Parathyroid adenoma (tissue), 2 donors: Measurements from ENCODE around the gene ASPDH.

Source experiments
- H2AFZ ChIP-seq: fragments of 300-600 bp; sonication (generic); one replicate; pipeline ENCODE4 v1.7.0; 2017; ENCODE audit warnings: antibody characterized with exemption, mild to moderate bottlenecking
- H3K27ac ChIP-seq: fragments of 300-600 bp; sonication (generic); one replicate; pipeline ENCODE4 v1.7.0; 2017
- H3K27me3 ChIP-seq: fragments of 300-600 bp; sonication (generic); one replicate; pipeline ENCODE4 v1.7.0; 2017; ENCODE audit warnings: low read length; ENCODE audit not compliant: control insufficient read depth, insufficient read depth
- H3K36me3 ChIP-seq: fragments of 300-600 bp; sonication (generic); one replicate; pipeline ENCODE4 v1.7.0; 2017; ENCODE audit warnings: low read length; ENCODE audit not compliant: control insufficient read depth, insufficient read depth
- H3K4me1 ChIP-seq: fragments of 300-600 bp; sonication (generic); one replicate; pipeline ENCODE4 v1.7.0; 2017; ENCODE audit warnings: control low read depth
- H3K4me2 ChIP-seq: fragments of 300-600 bp; sonication (generic); one replicate; pipeline ENCODE4 v1.7.0; 2017; ENCODE audit warnings: low read length
- H3K4me3 ChIP-seq: fragments of 300-600 bp; sonication (generic); one replicate; pipeline ENCODE4 v1.7.0; 2017; ENCODE audit warnings: low read depth, low read length
- H3K79me2 ChIP-seq: fragments of 300-600 bp; sonication (generic); one replicate; pipeline ENCODE4 v1.7.0; 2017; ENCODE audit warnings: control low read depth
- H3K9ac ChIP-seq: fragments of 300-600 bp; sonication (generic); one replicate; pipeline ENCODE4 v1.7.0; 2017; ENCODE audit warnings: mild to moderate bottlenecking
- H3K9me3 ChIP-seq: fragments of 300-600 bp; sonication (generic); one replicate; pipeline ENCODE4 v1.7.0; 2017; ENCODE audit warnings: low read length; ENCODE audit not compliant: control insufficient read depth
- TF ChIP-seq, protein P1 (sequence below): fragments of 300-600 bp; sonication (generic); IDR thresholded peaks from one replicate; pipeline ENCODE4 v1.7.0; 2017; ENCODE audit warnings: antibody characterized with exemption, mild to moderate bottlenecking
- donor health status: primary hyperparathyroidism.

ASPDH gene

DNA sequence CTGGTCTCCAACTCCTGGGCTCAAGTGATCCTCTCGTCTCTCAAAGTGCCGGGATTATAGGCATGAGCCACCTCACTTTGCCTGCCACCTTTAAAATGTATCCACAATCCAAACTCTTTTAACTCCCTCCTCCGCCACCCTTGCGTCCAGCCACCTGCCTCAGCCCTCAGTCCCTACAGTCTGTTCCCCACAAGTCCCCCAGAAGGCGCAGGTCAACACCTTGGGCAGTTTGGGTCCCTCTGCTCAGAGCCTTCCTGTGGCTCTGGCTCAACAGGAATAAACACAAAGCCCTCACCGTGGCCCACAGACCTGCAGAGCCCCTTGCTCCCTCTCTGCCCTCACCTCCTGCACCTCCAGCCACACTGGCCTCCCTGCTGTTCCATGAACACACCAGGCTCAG lies 44.9 kb downstream of the ASPDH start:
- Histone ChIP-seq H3K9ac (no peak overlapping the region), H3K4me1 (no peaks in the 10 kb centered on the region), H3K27me3 (no peaks in the 10 kb centered on the region), H3K4me2 (no peak overlapping the region), H3K9me3 (no peaks in the 10 kb centered on the region), H3K4me3 (no peak overlapping the region), H3K27ac (no peak overlapping the region), H3K79me2 (no peaks in the 10 kb centered on the region), H2AFZ (no peak overlapping the region), H3K36me3 (no peaks in the 10 kb centered on the region)
- TF ChIP-seq, protein P1, sequence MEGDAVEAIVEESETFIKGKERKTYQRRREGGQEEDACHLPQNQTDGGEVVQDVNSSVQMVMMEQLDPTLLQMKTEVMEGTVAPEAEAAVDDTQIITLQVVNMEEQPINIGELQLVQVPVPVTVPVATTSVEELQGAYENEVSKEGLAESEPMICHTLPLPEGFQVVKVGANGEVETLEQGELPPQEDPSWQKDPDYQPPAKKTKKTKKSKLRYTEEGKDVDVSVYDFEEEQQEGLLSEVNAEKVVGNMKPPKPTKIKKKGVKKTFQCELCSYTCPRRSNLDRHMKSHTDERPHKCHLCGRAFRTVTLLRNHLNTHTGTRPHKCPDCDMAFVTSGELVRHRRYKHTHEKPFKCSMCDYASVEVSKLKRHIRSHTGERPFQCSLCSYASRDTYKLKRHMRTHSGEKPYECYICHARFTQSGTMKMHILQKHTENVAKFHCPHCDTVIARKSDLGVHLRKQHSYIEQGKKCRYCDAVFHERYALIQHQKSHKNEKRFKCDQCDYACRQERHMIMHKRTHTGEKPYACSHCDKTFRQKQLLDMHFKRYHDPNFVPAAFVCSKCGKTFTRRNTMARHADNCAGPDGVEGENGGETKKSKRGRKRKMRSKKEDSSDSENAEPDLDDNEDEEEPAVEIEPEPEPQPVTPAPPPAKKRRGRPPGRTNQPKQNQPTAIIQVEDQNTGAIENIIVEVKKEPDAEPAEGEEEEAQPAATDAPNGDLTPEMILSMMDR = no peak

DNA sequence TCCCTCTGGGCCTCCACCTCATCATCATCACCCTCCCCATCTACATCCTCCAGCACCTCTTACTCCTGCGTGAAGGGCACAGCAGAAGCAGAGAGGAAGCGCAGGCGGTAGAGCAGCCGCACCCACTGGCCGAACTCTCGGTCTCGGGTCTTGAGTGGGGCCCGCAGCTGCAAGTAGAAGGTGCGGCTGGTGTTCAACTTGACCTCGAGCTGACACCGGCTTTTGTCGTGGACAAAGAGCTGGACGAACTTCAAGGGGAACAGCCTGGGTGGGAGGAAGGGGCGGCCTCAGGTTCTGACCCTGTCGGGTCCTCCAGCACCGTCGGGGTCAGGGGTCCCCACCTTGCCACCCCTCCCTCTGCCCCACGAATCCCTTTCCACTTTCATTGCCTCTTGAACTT lies 46.1 kb downstream of the ASPDH start:
- no peak overlapping the region for H3K27ac ChIP-seq
- H3K27me3 ChIP-seq = no peaks in the 10 kb centered on the region
- no peak overlapping the region for H3K4me2 ChIP-seq
- H3K9me3 ChIP-seq = no peaks in the 10 kb centered on the region
- no peak overlapping the region for H3K9ac ChIP-seq
- no peaks in the 10 kb centered on the region for H3K36me3 ChIP-seq
- no peaks in the 10 kb centered on the region for H3K79me2 ChIP-seq
- H2AFZ ChIP-seq = no peak overlapping the region
- no peak overlapping the region for H3K4me3 ChIP-seq
- H3K4me1 ChIP-seq = no peaks in the 10 kb centered on the region
- TF ChIP-seq, protein P1 = no peak

- no peaks in the 10 kb centered on the region for H3K79me2 ChIP-seq
- no peak overlapping the region for H3K27ac ChIP-seq
- H3K9ac ChIP-seq = no peak overlapping the region
- no peaks in the 10 kb centered on the region for H3K4me1 ChIP-seq
- H3K27me3 ChIP-seq = no peaks in the 10 kb centered on the region
- H3K9me3 ChIP-seq = no peaks in the 10 kb centered on the region
- TF ChIP-seq, protein P1 = no peak
- H3K4me2 ChIP-seq = no peak overlapping the region
- H3K4me3 ChIP-seq = no peak overlapping the region
- no peak overlapping the region for H2AFZ ChIP-seq
- H3K36me3 ChIP-seq = no peaks in the 10 kb centered on the region
Measured at GRCh38 chr19:50466706-50467039, 47.0 kb downstream of the ASPDH start.

GRCh38 chr19:50465986-50466705 lies 47.6 kb downstream of the ASPDH start:
- Histone ChIP-seq H2AFZ (no peak overlapping the region), H3K36me3 (no peaks in the 10 kb centered on the region), H3K9me3 (no peaks in the 10 kb centered on the region), H3K4me2 (no peak overlapping the region), H3K79me2 (no peaks in the 10 kb centered on the region), H3K4me1 (no peaks in the 10 kb centered on the region), H3K4me3 (no peak overlapping the region), H3K27me3 (no peaks in the 10 kb centered on the region), H3K27ac (no peak overlapping the region), H3K9ac (no peak overlapping the region)
- TF ChIP-seq, protein P1 = no peak

DNA sequence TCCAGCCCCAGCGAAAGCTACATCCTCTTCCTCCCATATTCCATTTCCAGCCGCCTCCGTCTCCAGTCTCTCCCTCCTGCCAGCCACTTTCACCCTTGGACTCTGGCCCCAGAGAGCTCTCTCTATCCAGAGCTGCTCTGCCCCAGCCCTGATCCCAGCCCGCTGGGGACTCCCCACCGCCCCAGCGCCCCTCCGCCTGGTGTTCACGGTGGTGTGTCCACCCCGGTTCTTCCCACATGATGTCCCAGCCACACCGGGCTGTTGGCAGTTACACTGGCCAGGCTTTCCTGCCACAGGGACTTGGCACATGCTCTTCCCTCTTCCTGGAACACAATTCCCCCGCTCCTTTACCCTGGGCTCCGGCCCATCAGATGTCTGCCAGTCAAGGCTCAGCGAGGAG lies 48.7 kb downstream of the ASPDH start:
- no peaks in the 10 kb centered on the region for H3K4me1 ChIP-seq
- H2AFZ ChIP-seq = no peak overlapping the region
- H3K36me3 ChIP-seq = no peaks in the 10 kb centered on the region
- TF ChIP-seq, protein P1 = no peak
- no peak overlapping the region for H3K27ac ChIP-seq
- H3K9ac ChIP-seq = no peak overlapping the region
- H3K27me3 ChIP-seq = no peaks in the 10 kb centered on the region
- no peak overlapping the region for H3K4me3 ChIP-seq
- no peaks in the 10 kb centered on the region for H3K79me2 ChIP-seq
- no peaks in the 10 kb centered on the region for H3K9me3 ChIP-seq
- H3K4me2 ChIP-seq = no peak overlapping the region
